Measurements from ENCODE around the gene LRRC8D.
"Not testable (repeated sequence)": the region's sequence is repeated elsewhere in the genome, so short reads cannot be mapped to it uniquely, and the experiment has no call there.

The LRRC8D gene

GRCh38 chr1:89913353-89914095 is 92.7 kb downstream of the LRRC8D start:
- H3K27ac ChIP-seq: no peak overlapping the region
- no peak for TF ChIP-seq CTCF (conservative IDR thresholded peaks at IDR 0.05)

DNA sequence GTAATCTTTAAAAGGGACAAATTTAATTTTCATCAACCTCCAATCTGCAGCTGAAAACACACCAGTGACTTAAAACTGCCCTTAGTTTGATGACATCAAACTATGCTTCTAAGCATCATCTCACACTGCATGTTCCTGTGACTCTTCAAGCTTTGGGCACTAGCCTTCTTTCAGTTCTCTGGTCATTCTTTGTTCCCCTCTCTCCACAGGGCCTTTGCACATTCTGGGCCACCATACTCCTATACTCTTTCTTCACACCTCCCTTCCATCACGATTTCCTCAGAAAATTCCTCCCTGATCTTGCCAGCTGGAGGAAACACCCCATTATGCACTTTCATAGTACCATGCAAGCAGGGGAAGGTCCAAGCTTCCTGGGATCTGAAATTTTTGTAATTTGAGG is 96.5 kb downstream of the LRRC8D start:
- no peak overlapping the region for H3K27ac ChIP-seq
- no peak for TF ChIP-seq CTCF (conservative IDR thresholded peaks at IDR 0.05)

DNA sequence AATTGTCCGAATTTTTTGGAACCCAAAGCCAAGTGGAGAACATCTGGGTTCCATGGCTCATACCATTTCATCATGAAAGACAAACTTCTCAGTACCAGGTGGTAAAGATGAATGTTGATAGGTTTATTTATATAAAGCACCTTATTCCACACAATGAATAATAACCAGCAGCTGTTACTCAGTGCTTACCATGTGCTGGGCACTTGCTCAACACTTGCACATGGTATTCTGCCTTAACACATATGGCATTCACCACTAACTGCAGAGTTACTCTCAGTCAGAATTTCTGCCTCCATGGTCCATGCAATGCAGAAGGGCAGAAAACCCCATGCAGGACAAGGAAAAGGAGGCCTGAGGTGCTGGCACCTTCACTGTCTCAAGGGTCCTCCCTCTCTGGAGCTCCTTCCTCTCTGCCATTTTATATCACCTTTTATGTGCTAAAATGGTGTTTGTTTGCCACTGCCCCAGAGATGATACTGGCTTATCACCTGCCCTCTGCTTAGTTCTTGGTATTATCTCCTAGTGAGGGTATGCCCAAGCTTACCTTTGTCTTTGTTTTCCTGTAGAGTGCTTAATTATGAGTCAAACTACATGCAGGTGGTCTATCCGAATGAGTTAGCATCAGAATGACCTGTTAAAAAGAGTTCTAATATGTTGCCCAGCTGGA is 97.4 kb downstream of the LRRC8D start:
- TF ChIP-seq CTCF (conservative IDR thresholded peaks at IDR 0.05): no peak
- H3K27ac ChIP-seq: no peak overlapping the region

- no peak for TF ChIP-seq CTCF (conservative IDR thresholded peaks at IDR 0.05)
- H3K27ac ChIP-seq: no peak overlapping the region
These were observed 97.9 kb downstream of the LRRC8D start for GRCh38 chr1:89918794-89919155.

GRCh38 chr1:89919174-89919573 is 98.3 kb downstream of the LRRC8D start:
- no peak for TF ChIP-seq CTCF (conservative IDR thresholded peaks at IDR 0.05)
- no peak overlapping the region for H3K27ac ChIP-seq

- TF ChIP-seq CTCF (conservative IDR thresholded peaks at IDR 0.05): no peak
- no peak overlapping the region for H3K27ac ChIP-seq
These were observed 102.1 kb downstream of the LRRC8D start for GRCh38 chr1:89922911-89923310.

DNA sequence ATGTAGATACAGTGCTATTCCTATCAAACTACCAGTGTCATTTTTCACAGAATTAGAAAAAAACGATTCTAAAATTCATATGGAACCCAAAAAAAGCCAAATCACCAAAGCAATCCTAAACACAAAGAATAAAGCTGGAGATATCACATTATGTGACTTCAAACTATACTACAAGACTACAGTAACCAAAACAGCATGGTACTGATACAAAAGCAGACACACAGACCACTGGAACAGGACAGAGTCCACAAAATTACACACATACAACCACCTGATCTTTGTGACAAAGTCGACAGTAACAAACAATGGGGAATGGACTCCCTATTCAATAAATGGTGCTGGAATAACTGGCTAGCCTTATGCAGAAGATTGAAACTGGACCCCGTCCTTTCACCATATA is 102.7 kb downstream of the LRRC8D start:
- no peak for TF ChIP-seq CTCF (conservative IDR thresholded peaks at IDR 0.05)
- H3K27ac ChIP-seq: no peak overlapping the region

DNA sequence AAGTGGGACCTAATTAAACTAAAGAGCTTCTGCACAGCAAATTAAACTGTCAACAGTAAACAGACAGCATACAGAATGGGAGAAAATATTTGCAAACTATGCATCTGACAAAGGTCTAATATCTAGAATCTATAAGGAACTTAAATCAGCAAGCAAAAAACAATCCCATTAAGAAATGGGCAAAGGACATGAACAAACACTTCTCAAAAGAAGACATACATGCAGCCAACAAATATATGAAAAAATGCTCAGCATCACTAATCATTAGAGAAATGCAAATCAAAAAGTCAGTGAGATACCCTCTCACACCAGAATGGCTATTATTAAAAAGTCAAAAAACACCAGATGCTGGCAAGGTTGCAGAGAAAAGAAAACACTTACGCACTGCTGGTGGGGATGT is 103.2 kb downstream of the LRRC8D start:
- not testable (repeated sequence) for H3K27ac ChIP-seq
